GM12892 (cell line): ENCODE measurements around the gene ANKMY1.

Experiments used
- POLR2A ChIP-seq: IDR thresholded peaks from 2 replicates; pipeline ENCODE4 v1.6.1; 2011; ENCODE audit warnings: low read depth, low read length, control low read depth
- POLR2AphosphoS5 ChIP-seq: IDR thresholded peaks from 2 replicates; pipeline ENCODE4 v1.6.1; 2011; ENCODE audit warnings: low read depth, low read length, control low read depth

GRCh38 chr2:240494194-240494793, 63.5 kb downstream of the ANKMY1 start:
- TF ChIP-seq POLR2A (no peak), POLR2AphosphoS5 (no peak)
